H9 (cell line): Measurements from ENCODE around the gene COX6B2. TPM values are rescaled to one million over a fixed set of nuclear protein-coding genes. Genes with fewer than 3 reads are reported as not detected.

Source experiments
- DNase-seq: peaks from one replicate; pipeline ENCODE4 v3.0.0-alpha.2; 2017
- H2AFZ ChIP-seq: one replicate; pipeline ENCODE4 v1.6.1; 2013; ENCODE audit warnings: mild to moderate bottlenecking, low read length, control low read depth, moderate library complexity
- H2AK5ac ChIP-seq: 2 replicates; pipeline ENCODE4 v1.6.1; 2013; ENCODE audit warnings: low read length, control low read depth, mixed read lengths; ENCODE audit not compliant: insufficient read length
- H2BK120ac ChIP-seq: one replicate; pipeline ENCODE4 v1.6.1; 2013; ENCODE audit warnings: low read depth, mild to moderate bottlenecking, low read length, control low read depth, inconsistent platforms; ENCODE audit not compliant: poor library complexity, severe bottlenecking
- H2BK12ac ChIP-seq: 2 replicates; pipeline ENCODE4 v1.6.1; 2013; ENCODE audit warnings: low read length, control low read depth, mixed read lengths, low read depth; ENCODE audit not compliant: insufficient read length
- H2BK15ac ChIP-seq: 2 replicates; pipeline ENCODE4 v1.6.1; 2013; ENCODE audit warnings: low read depth, low read length, control low read depth
- H2BK20ac ChIP-seq: one replicate; pipeline ENCODE4 v1.6.1; 2013; ENCODE audit warnings: low read depth, mild to moderate bottlenecking, low read length, control low read depth, inconsistent platforms; ENCODE audit not compliant: poor library complexity, severe bottlenecking
- H2BK5ac ChIP-seq: 2 replicates; pipeline ENCODE4 v1.6.1; 2013; ENCODE audit warnings: low read length, control low read depth, mixed read lengths; ENCODE audit not compliant: insufficient read length
- H3K14ac ChIP-seq: 2 replicates; pipeline ENCODE4 v1.6.1; 2013; ENCODE audit warnings: low read length, control low read depth; ENCODE audit not compliant: insufficient read depth
- H3K18ac ChIP-seq: 2 replicates; pipeline ENCODE4 v1.6.1; 2013; ENCODE audit warnings: low read depth, mild to moderate bottlenecking, mixed read lengths, low read length, control low read depth; ENCODE audit not compliant: insufficient read length
- H3K23ac ChIP-seq: 2 replicates; pipeline ENCODE4 v1.6.1; 2013; ENCODE audit warnings: low read length, control low read depth, mixed read lengths, low read depth; ENCODE audit not compliant: insufficient read length
- H3K23me2 ChIP-seq: 2 replicates; pipeline ENCODE4 v1.6.1; 2013; ENCODE audit warnings: low read depth, mild to moderate bottlenecking, mixed read lengths, low read length, control low read depth; ENCODE audit not compliant: insufficient read length, poor library complexity, severe bottlenecking
- H3K27ac ChIP-seq: 2 replicates; pipeline ENCODE4 v1.5.1; 2013; ENCODE audit warnings: low read length, control low read depth, mixed read lengths, low read depth; ENCODE audit not compliant: insufficient read length
- H3K27me3 ChIP-seq: 2 replicates; pipeline ENCODE4 v1.6.1; 2013; ENCODE audit warnings: low read length, control low read depth, inconsistent platforms; ENCODE audit not compliant: insufficient read depth
- H3K4ac ChIP-seq: 2 replicates; pipeline ENCODE4 v1.6.1; 2013; ENCODE audit warnings: low read depth, mild to moderate bottlenecking, control low read depth, inconsistent platforms, low read length, moderate library complexity
- H3K4me1 ChIP-seq: 2 replicates; pipeline ENCODE4 v1.6.1; 2013; ENCODE audit warnings: low read length, control low read depth, inconsistent platforms; ENCODE audit not compliant: insufficient read depth
- H3K4me2 ChIP-seq: 2 replicates; pipeline ENCODE4 v1.6.1; 2013; ENCODE audit warnings: low read length, control low read depth, mixed read lengths; ENCODE audit not compliant: insufficient read length, insufficient read depth
- H3K56ac ChIP-seq: 2 replicates; pipeline ENCODE4 v1.6.1; 2013; ENCODE audit warnings: low read depth, mild to moderate bottlenecking, mixed read lengths, low read length, control low read depth; ENCODE audit not compliant: insufficient read length
- H3K79me1 ChIP-seq: 2 replicates; pipeline ENCODE4 v1.6.1; 2013; ENCODE audit warnings: low read depth, mild to moderate bottlenecking, moderate library complexity, low read length, control low read depth, inconsistent platforms; ENCODE audit not compliant: insufficient read depth, poor library complexity, severe bottlenecking
- H3K79me2 ChIP-seq: 2 replicates; pipeline ENCODE4 v1.6.1; 2013; ENCODE audit warnings: low read length, control low read depth, inconsistent platforms; ENCODE audit not compliant: insufficient read depth
- H3K9ac ChIP-seq: 2 replicates; pipeline ENCODE4 v1.6.1; 2013; ENCODE audit warnings: low read length, control low read depth, mixed read lengths; ENCODE audit not compliant: insufficient read length; ENCODE audit errors: extremely low read depth
- H3K9me3 ChIP-seq: one replicate; pipeline ENCODE4 v1.6.1; 2013; ENCODE audit warnings: low read depth, low read length, inconsistent platforms; ENCODE audit not compliant: control insufficient read depth
- H3T11ph ChIP-seq: one replicate; pipeline ENCODE4 v1.6.1; 2013; ENCODE audit warnings: mild to moderate bottlenecking, low read length, control low read depth, inconsistent platforms
- H4K20me1 ChIP-seq: one replicate; pipeline ENCODE4 v1.6.1; 2013; ENCODE audit not compliant: control insufficient read depth, insufficient read length, insufficient read depth
- H4K5ac ChIP-seq: 2 replicates; pipeline ENCODE4 v1.6.1; 2013; ENCODE audit warnings: low read depth, mild to moderate bottlenecking, mixed read lengths, low read length, control low read depth; ENCODE audit not compliant: insufficient read length
- H4K8ac ChIP-seq: replicated peaks from 2 replicates; pipeline ENCODE4 v1.6.1; 2013; ENCODE audit warnings: low read length, control low read depth, mixed read lengths, low read depth; ENCODE audit not compliant: insufficient read length
- H4K91ac ChIP-seq: 2 replicates; pipeline ENCODE4 v1.6.1; 2013; ENCODE audit warnings: low read depth, mild to moderate bottlenecking, moderate library complexity, mixed read lengths, low read length, control low read depth; ENCODE audit not compliant: insufficient read length
- H3K27ac Mint-ChIP-seq, 3 experiments: 2 replicates in 2 of 3; 3 replicates in 1 of 3; pipeline ENCODE4 v1.8.0; 2020 to 2021; ENCODE audit warnings: mixed read lengths in 3 of 3, mild to moderate bottlenecking in 1 of 3, moderate library complexity in 1 of 3
- H3K27me3 Mint-ChIP-seq: 2 replicates; pipeline ENCODE4 v1.8.0; 2021; ENCODE audit warnings: low read depth, mild to moderate bottlenecking, moderate library complexity, mixed read lengths
- H3K36me3 Mint-ChIP-seq, 3 experiments: 2 replicates in 2 of 3; 3 replicates in 1 of 3; pipeline ENCODE4 v1.8.0; 2020 to 2021; ENCODE audit warnings: low read depth in 3 of 3, mixed read lengths in 3 of 3; ENCODE audit not compliant: insufficient read depth in 1 of 3
- H3K4me1 Mint-ChIP-seq, 2 experiments: 2 replicates each; pipeline ENCODE4 v1.8.0; 2020; ENCODE audit warnings: mixed read lengths in 2 of 2
- H3K4me3 Mint-ChIP-seq, 2 experiments: 2 replicates in 1 of 2; 3 replicates in 1 of 2; pipeline ENCODE4 v1.8.0; 2020 to 2021; ENCODE audit warnings: mild to moderate bottlenecking in 2 of 2, mixed read lengths in 2 of 2, moderate library complexity in 1 of 2
- H3K9me3 Mint-ChIP-seq, 2 experiments: 2 replicates in 1 of 2; 3 replicates in 1 of 2; pipeline ENCODE4 v1.8.0; 2020; ENCODE audit warnings: mild to moderate bottlenecking in 2 of 2, mixed read lengths in 2 of 2, moderate library complexity in 1 of 2
- whole genome bisulfite sequencing: extraction: QIAGEN DNeasy Blood & Tissue Kit; methylation state at CpG from one replicate; pipeline ENCODE4 v1.1.7; 2013; ENCODE audit warnings: missing lambda C conversion rate, low lambda C conversion rate, mixed read lengths; ENCODE audit not compliant: insufficient read length; ENCODE audit errors: extremely low coverage; 5-methylcytosine and 5-hydroxymethylcytosine counted together
- total RNA-seq: library from RNA; stranded (reverse); gene quantifications from 2 replicates; pipeline ENCODE4 v1.2.1, GENCODE V29; 2021
- TF ChIP-seq, protein P1 (sequence below): fragments of 200-600 bp; sonication (generic); conservative IDR thresholded peaks from 3 replicates; pipeline ENCODE4 v1.8.0; 2021; ENCODE audit warnings: antibody characterized with exemption, mild to moderate bottlenecking

Gene COX6B2
- total RNA-seq, 1 experiment from 2014 or later: 4.0 TPM

DNA sequence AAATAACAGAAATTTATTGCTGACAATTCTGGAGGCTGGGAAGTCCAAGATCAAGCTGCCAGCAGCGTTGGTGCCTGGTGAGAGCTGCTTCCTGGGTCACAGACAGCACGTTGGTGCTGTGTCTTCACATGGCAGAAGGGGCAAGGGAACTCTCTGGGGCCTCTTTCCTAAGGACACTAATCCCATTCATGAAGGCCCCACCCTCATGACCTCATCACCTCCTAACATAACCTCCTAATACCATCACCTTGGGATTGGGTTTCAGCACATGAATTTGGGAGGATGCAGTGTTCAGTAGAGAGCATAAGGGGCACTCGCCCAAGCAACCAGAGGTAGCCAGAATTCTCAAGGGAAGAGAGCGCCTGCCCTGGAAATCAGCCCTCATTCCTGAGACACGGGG is 45.1 kb downstream of the COX6B2 start:
- Histone ChIP-seq H4K5ac (no peak overlapping the region), H3K4me2 (no peak overlapping the region), H3K27ac (no peak overlapping the region), H2BK120ac (no peak overlapping the region), H3K23ac (no peak overlapping the region), H3K14ac (no peak overlapping the region), H3T11ph (no peak overlapping the region), H3K23me2 (no peaks in the 10 kb centered on the region), H4K91ac (no peak overlapping the region), H2BK5ac (no peak overlapping the region), H3K79me1 (no peaks in the 10 kb centered on the region), H3K4ac (no peak overlapping the region), H3K4me1 (peaks cover 3% of the 10 kb centered on the region; the same call in 1 of the 2 replicates), H2BK12ac (no peak overlapping the region), H3K18ac (no peak overlapping the region), H2BK20ac (no peak overlapping the region), H2BK15ac (no peak overlapping the region), H3K9me3 (no peaks in the 10 kb centered on the region), H3K27me3 (no peaks in the 10 kb centered on the region), H2AFZ (no peak overlapping the region), H4K20me1 (no peaks in the 10 kb centered on the region), H3K56ac (no peak overlapping the region), H3K79me2 (no peaks in the 10 kb centered on the region), H3K9ac (no peak overlapping the region), H4K8ac (no peak overlapping the region), H2AK5ac (no peak overlapping the region)
- Mint-ChIP-seq H3K4me1 (peaks cover 5 to 16% of the 10 kb centered on the region in 2 experiments; a peak in 3 of 4 replicates), H3K27me3 (no peaks in the 10 kb centered on the region), H3K4me3 (no peak overlapping the region), H3K36me3 (peaks cover 32 to 48% (median 45%) of the 10 kb centered on the region in 3 experiments; a peak in 6 of 7 replicates), H3K9me3 (no peaks in the 10 kb centered on the region), H3K27ac (no peak overlapping the region)
- whole genome bisulfite sequencing: no CpG with 5 or more reads among the region's 5 CpGs
- TF ChIP-seq, protein P1, sequence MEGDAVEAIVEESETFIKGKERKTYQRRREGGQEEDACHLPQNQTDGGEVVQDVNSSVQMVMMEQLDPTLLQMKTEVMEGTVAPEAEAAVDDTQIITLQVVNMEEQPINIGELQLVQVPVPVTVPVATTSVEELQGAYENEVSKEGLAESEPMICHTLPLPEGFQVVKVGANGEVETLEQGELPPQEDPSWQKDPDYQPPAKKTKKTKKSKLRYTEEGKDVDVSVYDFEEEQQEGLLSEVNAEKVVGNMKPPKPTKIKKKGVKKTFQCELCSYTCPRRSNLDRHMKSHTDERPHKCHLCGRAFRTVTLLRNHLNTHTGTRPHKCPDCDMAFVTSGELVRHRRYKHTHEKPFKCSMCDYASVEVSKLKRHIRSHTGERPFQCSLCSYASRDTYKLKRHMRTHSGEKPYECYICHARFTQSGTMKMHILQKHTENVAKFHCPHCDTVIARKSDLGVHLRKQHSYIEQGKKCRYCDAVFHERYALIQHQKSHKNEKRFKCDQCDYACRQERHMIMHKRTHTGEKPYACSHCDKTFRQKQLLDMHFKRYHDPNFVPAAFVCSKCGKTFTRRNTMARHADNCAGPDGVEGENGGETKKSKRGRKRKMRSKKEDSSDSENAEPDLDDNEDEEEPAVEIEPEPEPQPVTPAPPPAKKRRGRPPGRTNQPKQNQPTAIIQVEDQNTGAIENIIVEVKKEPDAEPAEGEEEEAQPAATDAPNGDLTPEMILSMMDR: no peak
- no peak for DNase-seq
